Neural cell (in vitro differentiated cells): ENCODE data around the gene ICE2. TPM values are rescaled to one million over a fixed set of nuclear protein-coding genes. Genes with fewer than 3 reads are reported as not detected.

Source experiments
- H2AFZ ChIP-seq: fragments of 200-600, 300-800 bp; sonication (generic), shearing (Covaris generic); 2 replicates; pipeline ENCODE4 v1.6.0; 2014; ENCODE audit warnings: low read depth, mild to moderate bottlenecking, antibody characterized with exemption, low read length, moderate library complexity
- H3F3A ChIP-seq: fragments of 200-600 bp; shearing (Covaris generic); 2 replicates; pipeline ENCODE4 v1.6.1; 2016; ENCODE audit warnings: mild to moderate bottlenecking, moderate library complexity, mixed read lengths, antibody characterized with exemption, low read length; ENCODE audit not compliant: insufficient read depth, poor library complexity, severe bottlenecking
- H3K27ac ChIP-seq: fragments of 200-600, 300-800 bp; sonication (generic), shearing (Covaris generic); 2 replicates; pipeline ENCODE4 v1.5.1; 2014; ENCODE audit warnings: mild to moderate bottlenecking, low read length, moderate library complexity
- H3K27me3 ChIP-seq: fragments of 300-800, 200-600 bp; sonication (generic), shearing (Covaris generic); 2 replicates; pipeline ENCODE4 v1.6.0; 2014; ENCODE audit warnings: mild to moderate bottlenecking, low read depth, low read length, moderate library complexity; ENCODE audit not compliant: insufficient read depth
- H3K36me3 ChIP-seq: fragments of 300-800, 200-600 bp; sonication (generic), shearing (Covaris generic); 2 replicates; pipeline ENCODE4 v1.5.1; 2014; ENCODE audit warnings: mild to moderate bottlenecking, antibody characterized with exemption, low read length, moderate library complexity; ENCODE audit not compliant: insufficient read depth
- H3K4me2 ChIP-seq: fragments of 300-800, 200-600 bp; sonication (generic), shearing (Covaris generic); 2 replicates; pipeline ENCODE4 v1.6.0; 2014; ENCODE audit warnings: mild to moderate bottlenecking, low read length
- H3K4me3 ChIP-seq: fragments of 300-800, 200-600 bp; sonication (generic), shearing (Covaris generic); 2 replicates; pipeline ENCODE4 v1.5.1; 2014; ENCODE audit warnings: mild to moderate bottlenecking, low read length, moderate library complexity
- H3K79me2 ChIP-seq: fragments of 200-600 bp; shearing (Covaris generic); replicated peaks from 2 replicates; pipeline ENCODE4 v1.6.0; 2014; ENCODE audit warnings: mild to moderate bottlenecking, low read length, moderate library complexity; ENCODE audit not compliant: insufficient read depth
- H3K9ac ChIP-seq: fragments of 300-800, 200-600 bp; sonication (generic), shearing (Covaris generic); 2 replicates; pipeline ENCODE4 v1.6.1; 2016; ENCODE audit warnings: mild to moderate bottlenecking, low read length, mixed read lengths
- H3K9me2 ChIP-seq: fragments of 200-600 bp; shearing (Covaris generic); 2 replicates; pipeline ENCODE4 v1.6.1; 2016; ENCODE audit warnings: mild to moderate bottlenecking, low read length, mixed read lengths; ENCODE audit not compliant: insufficient read depth
- H3K9me3 ChIP-seq: fragments of 200-600, 300-800 bp; sonication (generic), shearing (Covaris generic); 2 replicates; pipeline ENCODE4 v1.6.1; 2016; ENCODE audit warnings: mild to moderate bottlenecking, mixed run types, low read length, moderate library complexity, mixed read lengths
- H4K20me1 ChIP-seq: fragments of 200-600 bp; shearing (Covaris generic); 2 replicates; pipeline ENCODE4 v1.6.1; 2016; ENCODE audit warnings: mild to moderate bottlenecking, mixed run types; ENCODE audit not compliant: insufficient read depth
- CTCF ChIP-seq: fragments of 450-650 bp; IDR thresholded peaks from 2 replicates; pipeline ENCODE4 v1.5.1; 2014; ENCODE audit warnings: antibody characterized with exemption, mild to moderate bottlenecking, moderate library complexity; ENCODE audit not compliant: poor library complexity, severe bottlenecking
- EP300 ChIP-seq: fragments of 450-650 bp; conservative IDR thresholded peaks from 2 replicates; pipeline ENCODE4 v1.6.1; 2014; ENCODE audit warnings: antibody characterized with exemption, mild to moderate bottlenecking, moderate library complexity; ENCODE audit not compliant: poor library complexity, severe bottlenecking
- EZH2 ChIP-seq: fragments of 200-600, 300-800 bp; shearing (Covaris generic), sonication (generic); IDR thresholded peaks from 2 replicates; pipeline ENCODE4 v1.6.1; 2014; ENCODE audit warnings: antibody characterized with exemption, low read length, borderline replicate concordance, mild to moderate bottlenecking; ENCODE audit not compliant: insufficient read depth, poor library complexity, severe bottlenecking
- MXI1 ChIP-seq: fragments of 450-650 bp; conservative IDR thresholded peaks from 2 replicates; pipeline ENCODE4 v1.6.1; 2014; ENCODE audit warnings: antibody characterized with exemption, mild to moderate bottlenecking; ENCODE audit not compliant: poor library complexity, severe bottlenecking
- POLR2AphosphoS5 ChIP-seq: IDR thresholded peaks from 2 replicates; pipeline ENCODE4 v1.6.1; 2012
- RAD21 ChIP-seq: fragments of 450-650 bp; conservative IDR thresholded peaks from 2 replicates; pipeline ENCODE4 v1.6.1; 2014; ENCODE audit warnings: antibody characterized with exemption, mild to moderate bottlenecking, moderate library complexity
- REST ChIP-seq: IDR thresholded peaks from 2 replicates; pipeline ENCODE4 v1.6.1; 2012; ENCODE audit warnings: borderline replicate concordance
- SMC3 ChIP-seq: fragments of 450-650 bp; conservative IDR thresholded peaks from 2 replicates; pipeline ENCODE4 v1.6.1; 2014; ENCODE audit warnings: antibody characterized with exemption, mild to moderate bottlenecking, moderate library complexity; ENCODE audit not compliant: poor library complexity
- TAF1 ChIP-seq: IDR thresholded peaks from 2 replicates; pipeline ENCODE4 v1.6.1; 2012; ENCODE audit warnings: low read depth
- polyA plus RNA-seq: library from polyadenylated mRNA; depleted of rRNA; stranded (reverse); fragments of >200 nt; gene quantifications from 2 replicates; pipeline ENCODE4 v1.2.3, GENCODE V29; 2014

ICE2 gene
- polyA plus RNA-seq, 1 donor from 2014 or later: 34.0 TPM

GRCh38 chr15:60389261-60390077 is 89.5 kb downstream of the ICE2 start:
- Histone ChIP-seq H3K36me3 (no peaks in the 10 kb centered on the region), H3K9me2 (no peaks in the 10 kb centered on the region), H3K9me3 (no peaks in the 10 kb centered on the region), H3K27ac (no peak overlapping the region), H3F3A (no peaks in the 10 kb centered on the region), H3K4me2 (no peak overlapping the region), H2AFZ (no peak overlapping the region), H3K4me3 (no peak overlapping the region), H4K20me1 (no peaks in the 10 kb centered on the region), H3K79me2 (no peaks in the 10 kb centered on the region), H3K9ac (no peak overlapping the region), H3K27me3 (no peaks in the 10 kb centered on the region)
- TF ChIP-seq TAF1: no peak
- no peak for TF ChIP-seq CTCF
- TF ChIP-seq MXI1: no peak
- TF ChIP-seq SMC3: no peak

- Histone ChIP-seq H3K4me3 (no peak overlapping the region), H3K79me2 (no peaks in the 10 kb centered on the region), H4K20me1 (no peaks in the 10 kb centered on the region), H3K36me3 (no peaks in the 10 kb centered on the region), H3K27me3 (no peaks in the 10 kb centered on the region), H3K4me2 (no peak overlapping the region), H3K9me2 (no peaks in the 10 kb centered on the region), H2AFZ (no peak overlapping the region), H3K9ac (no peak overlapping the region), H3K9me3 (no peaks in the 10 kb centered on the region), H3F3A (no peaks in the 10 kb centered on the region), H3K27ac (no peak overlapping the region)
- TF ChIP-seq TAF1: no peak
- no peak for TF ChIP-seq RAD21
- no peak for TF ChIP-seq REST
- TF ChIP-seq CTCF: no peak
- no peak for TF ChIP-seq POLR2AphosphoS5
- TF ChIP-seq EP300: no peak
- no peak for TF ChIP-seq SMC3
- no peak for TF ChIP-seq MXI1
- TF ChIP-seq EZH2: no peak
Observed at GRCh38 chr15:60387321-60387720, 91.6 kb downstream of the ICE2 start.
